Cardiac muscle cell (in vitro differentiated cells and primary cell): ENCODE measurements around the gene TSPEAR. TPM values are rescaled to one million over a fixed set of nuclear protein-coding genes. Genes with fewer than 3 reads are reported as not detected.
"Not testable (repeated sequence)": the region's sequence is repeated elsewhere in the genome, so short reads cannot be mapped to it uniquely, and the experiment has no call there.

Source experiments
- DNase-seq, 2 donors: peaks; one replicate each; pipeline versions ENCODE4 v3.0.0 to v3.0.0-alpha.2; 2010 to 2017; ENCODE audit warnings: low read depth in 1 of 2, low spot score in 1 of 2
- H3K27ac ChIP-seq: fragments of 200-600 bp; sonication (generic); 2 replicates; pipeline ENCODE4 v1.5.1; 2016
- H3K27me3 ChIP-seq: fragments of 200-600 bp; sonication (generic); 2 replicates; pipeline ENCODE4 v1.6.0; 2016; ENCODE audit warnings: control low read depth
- H3K36me3 ChIP-seq: fragments of 200-600 bp; sonication (generic); 2 replicates; pipeline ENCODE4 v1.5.1; 2016; ENCODE audit warnings: control low read depth
- H3K4me1 ChIP-seq: fragments of 200-600 bp; sonication (generic); 2 replicates; pipeline ENCODE4 v1.8.1; 2017; ENCODE audit warnings: low read depth, mild to moderate bottlenecking, mixed run types
- H3K4me3 ChIP-seq: fragments of 200-600 bp; sonication (generic); 2 replicates; pipeline ENCODE4 v1.5.1; 2016; ENCODE audit warnings: mild to moderate bottlenecking
- H3K9me3 ChIP-seq: fragments of 200-600 bp; sonication (generic); 2 replicates; pipeline ENCODE4 v1.5.1; 2017; ENCODE audit warnings: low read depth, mild to moderate bottlenecking, control low read depth
- polyA plus RNA-seq: library from polyadenylated mRNA; unstranded; fragments of >200 nt; fragmentation: Nextera tagmentation; extraction: Ambion mirVana; gene quantifications from 2 replicates; pipeline ENCODE4 v1.2.1, GENCODE V29; 2016
- total RNA-seq: library from RNA; depleted of rRNA; stranded (reverse); fragments of >200 nt; gene quantifications from 2 replicates; pipeline ENCODE4 v1.2.3, GENCODE V29; 2016
- TF ChIP-seq, protein P1 (sequence below): IDR thresholded peaks from 2 replicates; pipeline ENCODE4 v1.5.1; 2012; ENCODE audit warnings: low read depth, mild to moderate bottlenecking, low read length

TSPEAR gene
- total and polyA plus RNA-seq, 2 experiments from 2014 or later = 2.8 to 3.4 TPM

- no peaks in the 10 kb centered on the region for H3K36me3 ChIP-seq
- TF ChIP-seq, protein P1, sequence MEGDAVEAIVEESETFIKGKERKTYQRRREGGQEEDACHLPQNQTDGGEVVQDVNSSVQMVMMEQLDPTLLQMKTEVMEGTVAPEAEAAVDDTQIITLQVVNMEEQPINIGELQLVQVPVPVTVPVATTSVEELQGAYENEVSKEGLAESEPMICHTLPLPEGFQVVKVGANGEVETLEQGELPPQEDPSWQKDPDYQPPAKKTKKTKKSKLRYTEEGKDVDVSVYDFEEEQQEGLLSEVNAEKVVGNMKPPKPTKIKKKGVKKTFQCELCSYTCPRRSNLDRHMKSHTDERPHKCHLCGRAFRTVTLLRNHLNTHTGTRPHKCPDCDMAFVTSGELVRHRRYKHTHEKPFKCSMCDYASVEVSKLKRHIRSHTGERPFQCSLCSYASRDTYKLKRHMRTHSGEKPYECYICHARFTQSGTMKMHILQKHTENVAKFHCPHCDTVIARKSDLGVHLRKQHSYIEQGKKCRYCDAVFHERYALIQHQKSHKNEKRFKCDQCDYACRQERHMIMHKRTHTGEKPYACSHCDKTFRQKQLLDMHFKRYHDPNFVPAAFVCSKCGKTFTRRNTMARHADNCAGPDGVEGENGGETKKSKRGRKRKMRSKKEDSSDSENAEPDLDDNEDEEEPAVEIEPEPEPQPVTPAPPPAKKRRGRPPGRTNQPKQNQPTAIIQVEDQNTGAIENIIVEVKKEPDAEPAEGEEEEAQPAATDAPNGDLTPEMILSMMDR = no peak
- H3K4me1 ChIP-seq = no peaks in the 10 kb centered on the region
- no peaks in the 10 kb centered on the region for H3K27me3 ChIP-seq
- no peak for DNase-seq
- no peaks in the 10 kb centered on the region for H3K9me3 ChIP-seq
- H3K4me3 ChIP-seq = no peak overlapping the region
- no peak overlapping the region for H3K27ac ChIP-seq
Observed at GRCh38 chr21:44611551-44611950, 99.8 kb downstream of the TSPEAR start.

GRCh38 chr21:44610157-44610843, 101.1 kb downstream of the TSPEAR start:
- H3K36me3 ChIP-seq, H3K4me1 ChIP-seq, H3K27ac ChIP-seq, H3K27me3 ChIP-seq, DNase-seq, H3K9me3 ChIP-seq, H3K4me3 ChIP-seq: not testable (repeated sequence)

DNA sequence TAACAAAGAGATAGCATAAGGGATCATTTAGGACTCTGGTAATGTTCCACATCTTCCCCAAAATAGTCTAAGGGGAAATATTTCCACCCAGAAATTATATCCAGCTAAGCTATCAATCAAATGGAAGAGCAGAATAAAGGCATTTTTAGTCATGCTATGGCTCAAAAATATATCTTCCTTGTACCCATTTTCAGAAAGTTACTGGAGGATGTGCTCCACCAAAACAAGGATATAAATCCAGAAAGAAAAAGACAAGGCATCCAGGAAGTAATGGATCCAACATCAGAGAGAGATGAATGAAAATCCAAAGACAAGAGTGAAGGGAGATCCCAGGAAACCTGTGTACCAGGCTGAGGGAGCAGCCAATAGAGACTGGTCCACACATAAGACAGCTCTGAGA, 102.2 kb downstream of the TSPEAR start:
- Histone ChIP-seq H3K27me3 (no peaks in the 10 kb centered on the region), H3K4me1 (no peaks in the 10 kb centered on the region), H3K36me3 (no peaks in the 10 kb centered on the region), H3K4me3 (no peak overlapping the region), H3K27ac (no peak overlapping the region), H3K9me3 (no peaks in the 10 kb centered on the region)
- no peak for DNase-seq
- TF ChIP-seq, protein P1 = no peak

GRCh38 chr21:44606495-44606894, 104.9 kb downstream of the TSPEAR start:
- Histone ChIP-seq H3K9me3 (no peaks in the 10 kb centered on the region), H3K4me1 (no peaks in the 10 kb centered on the region), H3K36me3 (no peaks in the 10 kb centered on the region), H3K4me3 (no peak overlapping the region), H3K27ac (no peak overlapping the region), H3K27me3 (no peaks in the 10 kb centered on the region)
- DNase-seq = no peak
- TF ChIP-seq, protein P1 = no peak

DNA sequence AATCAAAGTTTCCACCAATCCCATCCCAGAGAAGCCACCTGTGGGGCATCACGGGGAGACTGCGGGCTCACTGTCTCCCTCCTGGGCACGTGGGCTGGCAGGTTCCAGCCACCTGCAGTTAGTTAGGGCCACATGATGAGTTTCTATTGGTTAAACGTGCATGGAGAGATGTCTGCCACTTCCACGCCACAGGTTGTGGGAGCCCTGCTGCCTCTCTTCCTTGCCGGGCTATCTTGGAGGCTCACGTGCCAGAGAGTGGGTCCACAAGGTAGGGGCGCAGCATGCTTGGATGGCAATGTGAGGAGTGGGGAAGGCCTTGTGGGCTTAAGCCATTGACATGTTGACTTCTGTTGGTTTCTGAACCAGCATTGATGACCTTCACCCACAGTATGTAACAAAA, 107.5 kb downstream of the TSPEAR start:
- H3K27me3 ChIP-seq = no peaks in the 10 kb centered on the region
- no peak for DNase-seq
- no peaks in the 10 kb centered on the region for H3K36me3 ChIP-seq
- TF ChIP-seq, protein P1 = no peak
- H3K9me3 ChIP-seq = no peaks in the 10 kb centered on the region
- no peak overlapping the region for H3K27ac ChIP-seq
- H3K4me1 ChIP-seq = no peaks in the 10 kb centered on the region
- no peak overlapping the region for H3K4me3 ChIP-seq

- H3K4me3 ChIP-seq = no peak overlapping the region
- H3K4me1 ChIP-seq = no peaks in the 10 kb centered on the region
- no peaks in the 10 kb centered on the region for H3K36me3 ChIP-seq
- TF ChIP-seq, protein P1 = no peak
- H3K9me3 ChIP-seq = no peaks in the 10 kb centered on the region
- no peak overlapping the region for H3K27ac ChIP-seq
- no peak for DNase-seq
- H3K27me3 ChIP-seq = no peaks in the 10 kb centered on the region
Observed at GRCh38 chr21:44603109-44603875, 108.1 kb downstream of the TSPEAR start.
